Neuronal stem cell (in vitro differentiated cells): ENCODE results near the gene QDPR.
A peak's percentile ranks its signal among the peaks of the same experiment; 100 is the strongest.

Experiments used
- DNase-seq: peaks from one replicate; pipeline ENCODE4 v3.0.0-alpha.2; 2013; ENCODE audit warnings: low spot score
- H2AFZ ChIP-seq: one replicate; pipeline ENCODE4 v1.6.1; 2013; ENCODE audit warnings: mild to moderate bottlenecking, low read length, inconsistent platforms
- H2AK5ac ChIP-seq: 2 replicates; pipeline ENCODE4 v1.6.1; 2013; ENCODE audit warnings: low read depth, mild to moderate bottlenecking, inconsistent platforms, low read length, moderate library complexity, mixed read lengths
- H2BK120ac ChIP-seq: 2 replicates; pipeline ENCODE4 v1.6.1; 2013; ENCODE audit warnings: low read depth, mild to moderate bottlenecking, inconsistent platforms, low read length, moderate library complexity, mixed read lengths
- H2BK12ac ChIP-seq: one replicate; pipeline ENCODE4 v1.6.1; 2013; ENCODE audit warnings: low read length, inconsistent platforms
- H2BK15ac ChIP-seq: 2 replicates; pipeline ENCODE4 v1.6.1; 2013; ENCODE audit warnings: mild to moderate bottlenecking, low read length, inconsistent platforms, mixed read lengths
- H2BK5ac ChIP-seq: one replicate; pipeline ENCODE4 v1.6.1; 2013; ENCODE audit warnings: inconsistent platforms, mild to moderate bottlenecking, low read length, moderate library complexity
- H3K14ac ChIP-seq: one replicate; pipeline ENCODE4 v1.6.1; 2013; ENCODE audit warnings: low read length, inconsistent platforms
- H3K18ac ChIP-seq: 2 replicates; pipeline ENCODE4 v1.6.1; 2013; ENCODE audit warnings: low read length, inconsistent platforms
- H3K23ac ChIP-seq: 2 replicates; pipeline ENCODE4 v1.6.1; 2013; ENCODE audit warnings: low read depth, mild to moderate bottlenecking, mixed read lengths, low read length, inconsistent platforms; ENCODE audit not compliant: poor library complexity
- H3K27ac ChIP-seq: replicated peaks from 3 replicates; pipeline ENCODE4 v1.5.1; 2013; ENCODE audit warnings: low read length, inconsistent platforms
- H3K27me3 ChIP-seq, 3 experiments: 2 replicates each; pipeline ENCODE4 v1.6.1; 2013; ENCODE audit warnings: low read length in 3 of 3, mild to moderate bottlenecking in 2 of 3, inconsistent platforms in 1 of 3, low read depth in 1 of 3, mixed read lengths in 1 of 3, moderate library complexity in 1 of 3; ENCODE audit not compliant: control insufficient read depth in 3 of 3, insufficient read depth in 3 of 3
- H3K36me3 ChIP-seq, 2 donors: replicated peaks in 1 of 2; 2 replicates each; pipeline ENCODE4 v1.6.1; 2013; ENCODE audit warnings: low read length in 2 of 2; ENCODE audit not compliant: control insufficient read depth in 2 of 2, insufficient read depth in 2 of 2
- H3K4ac ChIP-seq: 2 replicates; pipeline ENCODE4 v1.6.1; 2013; ENCODE audit warnings: inconsistent platforms, mild to moderate bottlenecking, low read length, moderate library complexity
- H3K4me1 ChIP-seq, 2 donors: 1 replicate in 1 of 2; 2 replicates in 1 of 2; pipeline ENCODE4 v1.6.1; 2013; ENCODE audit warnings: low read length in 2 of 2, low read depth in 1 of 2; ENCODE audit not compliant: control insufficient read depth in 2 of 2, insufficient read depth in 1 of 2
- H3K4me2 ChIP-seq: one replicate; pipeline ENCODE4 v1.6.1; 2013; ENCODE audit warnings: mild to moderate bottlenecking, low read length, inconsistent platforms; ENCODE audit not compliant: insufficient read depth, poor library complexity, severe bottlenecking
- H3K4me3 ChIP-seq, 2 donors: 2 replicates each; pipeline ENCODE4 v1.5.1; 2013; ENCODE audit warnings: low read length in 2 of 2, mild to moderate bottlenecking in 2 of 2, inconsistent platforms in 1 of 2, moderate library complexity in 1 of 2
- H3K79me1 ChIP-seq: one replicate; pipeline ENCODE4 v1.6.1; 2013; ENCODE audit warnings: low read depth, mild to moderate bottlenecking, inconsistent platforms, low read length, moderate library complexity
- H3K9ac ChIP-seq: one replicate; pipeline ENCODE4 v1.6.1; 2013; ENCODE audit warnings: mild to moderate bottlenecking, low read depth, low read length, inconsistent platforms; ENCODE audit not compliant: poor library complexity
- H3K9me3 ChIP-seq, 2 donors: replicated peaks in 1 of 2; 2 replicates each; pipeline versions ENCODE3 to v1.6.1; 2013; ENCODE audit warnings: low read length in 2 of 2, mild to moderate bottlenecking in 2 of 2, inconsistent platforms in 1 of 2, low read depth in 1 of 2, mixed read lengths in 1 of 2, moderate library complexity in 1 of 2; ENCODE audit not compliant: control insufficient read depth in 2 of 2, insufficient read depth in 1 of 2
- H4K8ac ChIP-seq: one replicate; pipeline ENCODE4 v1.6.1; 2013; ENCODE audit warnings: low read depth, mild to moderate bottlenecking, inconsistent platforms, low read length, moderate library complexity
- H4K91ac ChIP-seq: one replicate; pipeline ENCODE4 v1.6.1; 2013; ENCODE audit warnings: low read length, low read depth, mild to moderate bottlenecking, inconsistent platforms; ENCODE audit not compliant: poor library complexity
- WGBS, 2 donors: extraction: QIAGEN DNeasy Blood & Tissue Kit; methylation state at CpG; one replicate each; pipeline ENCODE4 v1.1.7; 2013; ENCODE audit warnings: missing lambda C conversion rate in 2 of 2, mixed read lengths in 1 of 2; ENCODE audit not compliant: insufficient read length in 2 of 2, insufficient replicate concordance in 1 of 2; ENCODE audit errors: extremely low coverage in 2 of 2; 5-methylcytosine and 5-hydroxymethylcytosine counted together

QDPR gene

DNA sequence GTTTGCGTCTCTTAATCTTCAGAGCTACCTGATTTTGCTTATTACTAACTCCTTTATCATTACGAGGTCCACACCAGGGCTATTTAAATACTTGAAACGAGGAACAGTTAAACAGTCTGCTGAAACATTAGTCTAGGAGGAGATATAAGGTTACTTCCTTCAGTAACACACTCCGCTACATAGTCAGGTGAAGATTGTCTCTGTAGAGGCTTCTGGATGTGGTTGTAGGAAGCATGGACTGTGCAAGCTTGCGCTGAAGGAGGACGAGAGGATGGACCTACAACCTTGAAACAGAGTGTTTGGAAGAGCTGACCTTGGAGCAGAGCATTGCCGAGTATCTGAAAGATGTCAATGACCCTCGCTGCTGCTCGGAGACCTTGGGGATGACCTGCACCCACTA is 3.0 kb upstream of the QDPR start, which contains the start of gene CLRN2:
TSS of gene CLRN2 (plus strand) at position 301 of the 400 bp plus-strand sequence. CDS start 102 bp downstream, outside the sequence.
- Histone ChIP-seq H4K8ac (no peak within 1 kb of the TSS), H2BK120ac (no peak within 1 kb of the TSS), H3K9me3 (no peaks in the 10 kb centered on the region), H3K27me3 (peaks cover 0 to 54% (median 0%) of the 10 kb centered on the region in 3 experiments), H2BK5ac (no peak within 1 kb of the TSS), H4K91ac (no peak within 1 kb of the TSS), H3K79me1 (no peaks in the 10 kb centered on the region), H3K4ac (no peak within 1 kb of the TSS), H3K27ac (no peak within 1 kb of the TSS), H2AFZ (no peak within 1 kb of the TSS), H3K4me3 (no peak within 1 kb of the TSS), H3K4me1 (peaks cover 5 to 8% of the 10 kb centered on the region in 2 donors), H2BK15ac (no peak within 1 kb of the TSS), H3K14ac (no peak within 1 kb of the TSS), H3K18ac (no peak within 1 kb of the TSS), H3K4me2 (no peak within 1 kb of the TSS), H2BK12ac (no peak within 1 kb of the TSS), H3K23ac (no peak within 1 kb of the TSS), H2AK5ac (no peak within 1 kb of the TSS), H3K36me3 (peaks cover 0 to 2% of the 10 kb centered on the region in 2 donors), H3K9ac (no peak within 1 kb of the TSS)
- no CpG with 5 or more reads among the region's 9 CpGs for WGBS, 2 donors
- DNase-seq = no peak

DNA sequence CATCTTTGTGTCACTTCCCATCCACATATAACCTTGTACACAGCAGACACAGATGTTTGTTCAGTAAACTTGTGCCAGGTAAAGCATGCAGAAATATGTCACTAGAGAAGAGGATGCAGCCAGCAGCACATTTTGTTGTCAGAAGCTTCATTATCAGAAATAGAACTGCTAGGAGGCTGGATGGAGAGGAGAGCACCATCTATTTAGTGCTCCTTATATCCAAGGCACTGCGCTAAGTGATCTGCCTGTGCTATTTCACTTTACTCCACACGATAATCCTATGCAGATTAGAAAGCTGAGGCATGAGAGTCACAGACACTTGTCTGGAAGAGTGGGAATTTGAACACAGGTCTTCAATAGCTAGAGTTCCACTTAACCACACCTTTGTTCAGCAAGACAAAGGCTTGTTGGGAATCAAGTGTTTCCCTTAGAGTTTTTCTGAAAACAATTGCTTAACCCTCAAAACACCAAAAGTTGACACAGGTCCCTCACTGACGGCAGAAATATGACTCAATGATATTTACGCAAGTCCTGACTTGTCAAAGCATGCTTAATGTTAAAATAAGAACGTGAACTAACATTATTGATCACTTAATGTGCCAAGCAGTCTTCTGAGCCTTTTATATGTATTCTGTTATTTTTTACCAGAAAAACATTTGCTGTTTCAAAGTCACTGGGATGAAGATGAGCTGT is 1.2 kb upstream of the QDPR start:
- no peak overlapping the region for H3K9ac ChIP-seq
- no peaks in the 10 kb centered on the region for H3K9me3 ChIP-seq
- no peak overlapping the region for H2BK5ac ChIP-seq
- H3K79me1 ChIP-seq = no peaks in the 10 kb centered on the region
- H3K18ac ChIP-seq = no peak overlapping the region
- H3K27me3 ChIP-seq = peaks cover 0 to 48% (median 0%) of the 10 kb centered on the region in 3 experiments
- DNase-seq = no peak
- H3K27ac ChIP-seq = no peak overlapping the region
- no peak overlapping the region for H4K8ac ChIP-seq
- H3K4me1 ChIP-seq = peaks cover 5 to 8% of the 10 kb centered on the region in 2 donors
- peak overlapping the region; percentile 98 for H2AFZ ChIP-seq
- H3K4me3 ChIP-seq = no peak overlapping the region
- H2BK15ac ChIP-seq = no peak overlapping the region
- no CpG with 5 or more reads among the region's 5 CpGs for WGBS, 2 donors
- peaks cover 2 to 12% of the 10 kb centered on the region in 2 donors for H3K36me3 ChIP-seq
- no peak overlapping the region for H2AK5ac ChIP-seq
- no peak overlapping the region for H3K4me2 ChIP-seq
- H3K4ac ChIP-seq = no peak overlapping the region
- no peak overlapping the region for H3K14ac ChIP-seq
- H3K23ac ChIP-seq = no peak overlapping the region
- H4K91ac ChIP-seq = no peak overlapping the region
- H2BK12ac ChIP-seq = no peak overlapping the region
- H2BK120ac ChIP-seq = no peak overlapping the region

DNA sequence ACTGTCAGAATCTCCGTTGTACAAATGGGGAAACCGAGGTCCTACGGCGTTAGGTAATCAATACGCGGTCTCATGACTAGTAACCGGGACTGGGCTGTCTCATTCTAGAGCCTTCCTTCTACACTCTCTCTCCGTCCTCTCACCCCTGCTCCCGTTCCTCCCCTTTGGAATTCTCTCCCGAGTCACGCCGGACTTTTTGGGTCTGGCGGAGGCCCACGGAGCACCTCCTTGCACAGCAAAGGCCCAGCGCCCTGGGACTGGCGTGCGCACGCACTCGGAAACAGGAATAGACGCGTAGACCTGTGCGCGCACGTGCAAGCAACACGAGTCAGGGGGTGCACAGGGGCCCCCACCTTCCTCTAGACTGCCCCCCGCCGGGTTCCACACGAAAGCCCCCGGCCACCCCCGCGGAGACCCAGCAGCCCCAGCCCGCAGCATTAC is 361 bp downstream of the QDPR start:
- Histone ChIP-seq H3K36me3 (peaks cover 5 to 25% of the 10 kb centered on the region in 2 donors), H3K4ac (no peak overlapping the region), H3K9me3 (no peaks in the 10 kb centered on the region), H2BK120ac (no peak overlapping the region), H2BK12ac (no peak overlapping the region), H3K18ac (peak overlapping the region; percentile 94), H3K23ac (peak overlapping the region; percentile 12), H3K79me1 (no peaks in the 10 kb centered on the region), H2BK15ac (no peak overlapping the region), H2AFZ (peak overlapping the region; percentile 98), H3K4me2 (peak overlapping the region; percentile 90), H3K4me1 (peaks cover 5 to 8% of the 10 kb centered on the region in 2 donors), H3K27ac (no peak overlapping the region), H3K9ac (peak overlapping the region; percentile 85), H4K91ac (no peak overlapping the region), H4K8ac (no peak overlapping the region), H2BK5ac (no peak overlapping the region), H2AK5ac (no peak overlapping the region), H3K4me3 (peak overlapping the region; percentile 74 to 80), H3K27me3 (peaks cover 0 to 33% (median 0%) of the 10 kb centered on the region in 3 experiments), H3K14ac (no peak overlapping the region)
- no CpG with 5 or more reads among the region's 32 CpGs for WGBS, 2 donors
- DNase-seq = peak; percentile 32

GRCh38 chr4:17511051-17511450 is 839 bp downstream of the QDPR start:
- Histone ChIP-seq H4K8ac (no peak overlapping the region), H2AFZ (peak overlapping the region; percentile 98), H3K4me3 (peak overlapping the region; percentile 74 to 80), H3K14ac (no peak overlapping the region), H2BK5ac (no peak overlapping the region), H2BK15ac (no peak overlapping the region), H4K91ac (no peak overlapping the region), H3K27ac (no peak overlapping the region), H2BK120ac (no peak overlapping the region), H3K36me3 (peaks cover 5 to 28% of the 10 kb centered on the region in 2 donors), H3K27me3 (peaks cover 0 to 31% (median 0%) of the 10 kb centered on the region in 3 experiments), H3K4me1 (peaks cover 5 to 8% of the 10 kb centered on the region in 2 donors), H3K23ac (no peak overlapping the region), H3K9me3 (no peaks in the 10 kb centered on the region), H2AK5ac (no peak overlapping the region), H3K79me1 (no peaks in the 10 kb centered on the region), H3K18ac (no peak overlapping the region), H2BK12ac (no peak overlapping the region), H3K4me2 (peak overlapping the region; percentile 90), H3K4ac (no peak overlapping the region), H3K9ac (no peak overlapping the region)
- DNase-seq = peak; percentile 11
- no CpG with 5 or more reads among the region's 9 CpGs for WGBS, 2 donors
